Heart left ventricle (tissue), 16 donors: ENCODE results near the gene GLT1D1. TPM values are rescaled to one million over a fixed set of nuclear protein-coding genes. Genes with fewer than 3 reads are reported as not detected.

ENCODE experiments used
- ATAC-seq, 4 donors: fragments of 200-7000 bp; cut with Tn5 transposase; one replicate each; pipeline ENCODE4 v1.9.1; 2020 to 2022; ENCODE audit warnings: moderate library complexity in 4 of 4, mild to moderate bottlenecking in 3 of 4, moderate number of reproducible peaks in 1 of 4
- DNase-seq, 5 donors: peaks; one replicate each; pipeline ENCODE4 v3.0.0-alpha.2; 2020
- H3K27ac ChIP-seq, 12 donors: fragments of 200-600 bp; sonication (generic) in 4 of 12; one replicate each; pipeline versions ENCODE4 v1.5.0 to v1.8.0; 2016 to 2022; ENCODE audit warnings: mild to moderate bottlenecking in 2 of 12
- H3K27me3 ChIP-seq, 9 donors: fragments of 200-600 bp; sonication (generic) in 2 of 9; one replicate each; pipeline versions ENCODE4 v1.5.1 to v1.8.0; 2016 to 2022; ENCODE audit warnings: mild to moderate bottlenecking in 3 of 9
- H3K36me3 ChIP-seq, 9 donors: fragments of 200-600 bp; sonication (generic) in 2 of 9; one replicate each; pipeline versions ENCODE4 v1.5.0 to v1.8.0; 2018 to 2022; ENCODE audit warnings: mild to moderate bottlenecking in 2 of 9
- H3K4me1 ChIP-seq, 12 donors: fragments of 200-600 bp; sonication (generic) in 4 of 12; one replicate each; pipeline versions ENCODE4 v1.5.0 to v1.8.0; 2016 to 2022; ENCODE audit warnings: mild to moderate bottlenecking in 3 of 12
- H3K4me3 ChIP-seq, 12 donors: fragments of 200-600 bp; sonication (generic) in 4 of 12; one replicate each; pipeline versions ENCODE4 v1.5.0 to v1.8.0; 2017 to 2022; ENCODE audit warnings: mild to moderate bottlenecking in 9 of 12, moderate library complexity in 4 of 12
- H3K9me3 ChIP-seq, 12 donors: fragments of 200-600 bp; sonication (generic) in 4 of 12; one replicate each; pipeline versions ENCODE4 v1.5.0 to v1.8.0; 2016 to 2022; ENCODE audit warnings: mild to moderate bottlenecking in 1 of 12
- POLR2A ChIP-seq, 2 donors: fragments of 450-650 bp; IDR thresholded peaks; one replicate each; pipeline ENCODE4 v1.6.1; 2017; ENCODE audit warnings: antibody characterized with exemption in 2 of 2, mild to moderate bottlenecking in 2 of 2, moderate library complexity in 2 of 2
- WGBS, 4 donors: extraction: QIAGEN DNeasy Blood & Tissue Kit in 2 of 4; methylation state at CpG; one replicate each; pipeline versions ENCODE4 v1.1.5 to v1.1.7; 2013 to 2018; 5-methylcytosine and 5-hydroxymethylcytosine counted together
- intact Hi-C, 10 donors: fragments of 100-400 bp; cut with DNase I; formaldehyde crosslinking; loops; one replicate each; pipeline versions ENCODE4 v1.11.1 to v1.14.2; 2022
- polyA plus RNA-seq, 2 donors: library from polyadenylated mRNA; stranded (reverse); fragments of 200-250 nt; gene quantifications; one replicate each; pipeline ENCODE4 v1.2.3, GENCODE V29; 2013
- total RNA-seq, 9 donors: library from RNA; depleted of rRNA in 2 of 9; stranded (reverse); fragments of >200 nt in 2 of 9; fragmentation: NEBNext Ultra II Directional in 3 of 9; extraction: Animal tissue kit (Norgen Biotek cat#: 25700) in 3 of 9; gene quantifications; one replicate each; pipeline versions ENCODE4 v1.1.0 to v1.2.4, GENCODE V29; 2016 to 2023
- TF ChIP-seq, protein P1 (sequence below), 12 donors: fragments of 200-600 bp; sonication (generic) in 4 of 12; IDR thresholded peaks; one replicate each; pipeline versions ENCODE4 v1.5.0 to v1.8.0; 2018 to 2022; ENCODE audit warnings: antibody characterized with exemption in 12 of 12, mild to moderate bottlenecking in 5 of 12
- donor health status: ischemic (EF 13 %, LVEDD 7.1; RV severe dilation, severe dysfunction).
- donor health status: healthy with polysubstance abuse.
- donor health status: DM: no; HTN: yes; CAD: no.
- donor health status: DM: no; HTN: no; CAD: no.
- donor health status: ischemic (EF 25% LVEDD 6.9; RV normal size, moderate dysfunction).
- donor health status: ischemic (EF 25% LVEDD 5.7; RV mildly dilated, moderate dysfunction).
- donor health status: healthy.
- donor health status: DM: yes; HTN: yes; CAD: no.
- donor health status: ischemic (EF 35%, LVEDD 5.7; RV mildly dilated, moderate dysfunction).
- donor health status: nonischemic (EF 11% LVEDD 7.7; RV severe dilation, severe dysfunction).
- donor health status: DM: yes; HTN: yes; CAD: no.
- donor health status: PGD.
- donor health status: ischemic (EF 29% LVEDD 5.4; RV normal size, mild dysfunction).
- donor health status: nonischemic (EF 23%, LVEDD 6.1; RV moderate dilation, normal function).

GLT1D1 gene
- total and polyA plus RNA-seq, 11 donors: 0.11 to 2.3 (median 0.38) TPM

DNA sequence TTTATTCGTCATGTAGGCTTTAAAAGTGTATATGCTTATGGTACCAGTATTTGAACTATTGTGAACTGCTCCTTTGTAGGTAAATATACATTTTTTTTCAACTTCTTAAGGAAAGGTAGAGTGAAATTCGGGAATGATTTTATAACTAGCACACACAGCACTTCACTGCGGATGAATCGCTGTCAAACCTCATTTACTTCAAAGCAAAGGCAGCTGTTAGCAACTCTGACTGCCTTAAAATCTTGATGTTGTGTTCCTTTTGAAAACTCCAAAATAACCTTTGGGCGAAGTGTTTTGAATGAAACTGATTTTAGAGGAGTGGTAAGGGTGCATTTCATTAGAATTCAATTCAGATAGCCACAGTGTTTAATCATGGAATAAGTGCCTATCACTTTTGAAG lies 95.8 kb downstream of the GLT1D1 start:
- TF ChIP-seq POLR2A (IDR thresholded peaks at IDR 0.05): no peak
- TF ChIP-seq, protein P1, sequence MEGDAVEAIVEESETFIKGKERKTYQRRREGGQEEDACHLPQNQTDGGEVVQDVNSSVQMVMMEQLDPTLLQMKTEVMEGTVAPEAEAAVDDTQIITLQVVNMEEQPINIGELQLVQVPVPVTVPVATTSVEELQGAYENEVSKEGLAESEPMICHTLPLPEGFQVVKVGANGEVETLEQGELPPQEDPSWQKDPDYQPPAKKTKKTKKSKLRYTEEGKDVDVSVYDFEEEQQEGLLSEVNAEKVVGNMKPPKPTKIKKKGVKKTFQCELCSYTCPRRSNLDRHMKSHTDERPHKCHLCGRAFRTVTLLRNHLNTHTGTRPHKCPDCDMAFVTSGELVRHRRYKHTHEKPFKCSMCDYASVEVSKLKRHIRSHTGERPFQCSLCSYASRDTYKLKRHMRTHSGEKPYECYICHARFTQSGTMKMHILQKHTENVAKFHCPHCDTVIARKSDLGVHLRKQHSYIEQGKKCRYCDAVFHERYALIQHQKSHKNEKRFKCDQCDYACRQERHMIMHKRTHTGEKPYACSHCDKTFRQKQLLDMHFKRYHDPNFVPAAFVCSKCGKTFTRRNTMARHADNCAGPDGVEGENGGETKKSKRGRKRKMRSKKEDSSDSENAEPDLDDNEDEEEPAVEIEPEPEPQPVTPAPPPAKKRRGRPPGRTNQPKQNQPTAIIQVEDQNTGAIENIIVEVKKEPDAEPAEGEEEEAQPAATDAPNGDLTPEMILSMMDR (IDR thresholded peaks at IDR 0.05): no peak
- H3K27ac ChIP-seq: no peak overlapping the region
- intact Hi-C loops: no loop called here
- no peak for ATAC-seq
- no peaks in the 10 kb centered on the region for H3K27me3 ChIP-seq
- H3K9me3 ChIP-seq: no peaks in the 10 kb centered on the region
- H3K4me1 ChIP-seq: no peaks in the 10 kb centered on the region
- H3K4me3 ChIP-seq: no peak overlapping the region
- 80 to 86% (median 82%) methylated on average over 5 of the region's 5 CpGs for WGBS, 4 donors
- H3K36me3 ChIP-seq: no peaks in the 10 kb centered on the region
- no peak for DNase-seq

DNA sequence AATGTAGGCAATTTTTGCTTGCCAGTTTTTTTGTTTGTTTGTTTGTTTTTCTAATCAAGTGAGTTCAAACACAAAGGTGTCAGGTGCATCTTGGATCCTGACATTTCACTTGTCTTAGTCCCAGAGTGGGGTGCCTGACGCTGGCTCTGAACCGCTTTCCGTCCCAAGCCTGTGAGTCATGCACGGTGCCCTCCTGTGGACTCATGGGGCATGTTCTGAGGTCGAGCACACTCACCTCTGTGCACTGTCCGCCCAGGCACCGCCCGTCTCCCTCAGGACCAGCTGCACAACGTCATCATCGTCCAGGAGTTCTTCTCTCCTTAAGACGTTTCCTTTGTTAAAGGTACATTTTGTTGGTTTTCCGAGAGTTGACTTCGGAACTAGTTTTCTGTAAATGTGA lies 98.2 kb downstream of the GLT1D1 start:
- 74 to 85% (median 76%) methylated on average over 13 of the region's 13 CpGs for WGBS, 4 donors
- no peak overlapping the region for H3K4me3 ChIP-seq
- intact Hi-C loops: no loop called here
- no peaks in the 10 kb centered on the region for H3K9me3 ChIP-seq
- H3K27ac ChIP-seq: no peak overlapping the region
- no peak for DNase-seq
- ATAC-seq: no peak
- H3K36me3 ChIP-seq: no peaks in the 10 kb centered on the region
- no peaks in the 10 kb centered on the region for H3K27me3 ChIP-seq
- H3K4me1 ChIP-seq: no peaks in the 10 kb centered on the region
- TF ChIP-seq, protein P1 (IDR thresholded peaks at IDR 0.05): no peak
- no peak for TF ChIP-seq POLR2A (IDR thresholded peaks at IDR 0.05)

DNA sequence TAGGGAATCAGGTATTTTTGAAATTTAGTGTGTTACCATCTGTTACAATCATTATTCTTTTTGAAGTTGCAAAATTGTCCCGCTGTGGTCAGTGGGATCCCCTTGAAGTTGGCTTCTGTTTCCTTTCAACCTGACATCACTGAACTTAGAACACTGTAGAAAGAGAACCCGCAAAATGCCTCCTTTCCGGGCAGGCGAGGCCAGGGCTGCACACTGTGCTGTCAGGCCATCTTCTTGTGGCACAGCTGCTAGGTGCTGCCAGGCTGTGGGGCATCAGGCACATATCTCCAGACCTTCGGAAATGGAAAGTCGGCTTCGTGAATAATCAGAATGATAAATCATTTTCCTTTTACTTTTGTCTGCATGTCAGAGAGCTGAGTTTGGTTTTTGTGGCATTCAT lies 103.5 kb downstream of the GLT1D1 start:
- Histone ChIP-seq H3K9me3 (no peaks in the 10 kb centered on the region), H3K4me3 (no peak overlapping the region), H3K36me3 (no peaks in the 10 kb centered on the region), H3K27me3 (peaks cover 0 to 14% (median 4%) of the 10 kb centered on the region in 9 donors), H3K27ac (no peak overlapping the region), H3K4me1 (no peaks in the 10 kb centered on the region)
- TF ChIP-seq, protein P1 (IDR thresholded peaks at IDR 0.05): no peak
- no peak for TF ChIP-seq POLR2A (IDR thresholded peaks at IDR 0.05)
- 65 to 73% (median 69%) methylated on average over 7 of the region's 7 CpGs for WGBS, 4 donors
- DNase-seq (no peak), ATAC-seq (no peak)
- intact Hi-C loops: no loop called here

DNA sequence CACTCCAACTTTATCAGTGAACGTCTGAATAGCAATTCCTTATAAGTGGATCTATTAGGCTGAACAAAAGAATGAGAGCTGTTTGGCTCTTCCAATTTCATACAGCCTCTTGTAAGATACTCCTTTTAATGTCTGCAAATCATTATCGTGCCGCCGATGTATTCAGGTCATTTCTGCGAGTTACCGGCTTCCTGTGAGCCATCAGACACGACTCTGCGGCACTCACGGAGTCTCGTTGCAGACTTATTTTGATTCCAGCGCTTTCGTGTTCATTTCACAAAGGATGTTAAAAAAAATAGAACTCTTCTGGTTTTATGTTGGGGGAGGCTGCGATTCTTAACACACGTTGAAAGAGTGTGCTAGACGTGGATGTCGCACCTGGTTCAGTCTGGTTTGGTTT lies 106.6 kb downstream of the GLT1D1 start:
- Histone ChIP-seq H3K36me3 (no peaks in the 10 kb centered on the region), H3K9me3 (peaks cover 0 to 14% (median 2%) of the 10 kb centered on the region in 12 donors), H3K27me3 (peaks cover 0 to 14% (median 4%) of the 10 kb centered on the region in 9 donors), H3K27ac (no peak overlapping the region), H3K4me3 (no peak overlapping the region), H3K4me1 (no peaks in the 10 kb centered on the region)
- TF ChIP-seq POLR2A (IDR thresholded peaks at IDR 0.05): no peak
- TF ChIP-seq, protein P1 (IDR thresholded peaks at IDR 0.05): no peak
- ATAC-seq: no peak
- DNase-seq: no peak
- intact Hi-C loops: loop anchor here in 1 of 10 donors (10.0 kb wide), 1 partner anchor 175 kb away; no protein-coding TSS in a partner anchor
- 56 to 62% (median 60%) methylated on average over 16 of the region's 16 CpGs for WGBS, 4 donors
